Peyer's patch (tissue), 4 donors: Measurements from ENCODE around the gene RAB35. TPM values are rescaled to one million over a fixed set of nuclear protein-coding genes. Genes with fewer than 3 reads are reported as not detected.

ENCODE experiments used
- DNase-seq, 3 donors: peaks; one replicate each; pipeline ENCODE4 v3.0.0-alpha.2; 2017 to 2019
- H3K27ac ChIP-seq, 4 donors: fragments of 200-600 bp; sonication (generic); one replicate each; pipeline ENCODE4 v1.5.1; 2016 to 2019
- H3K27me3 ChIP-seq, 2 donors: fragments of 200-600 bp; sonication (generic); one replicate each; pipeline ENCODE4 v1.5.1; 2019
- H3K36me3 ChIP-seq, 3 donors: fragments of 200-600 bp; sonication (generic); one replicate each; pipeline ENCODE4 v1.5.1; 2016 to 2019
- H3K4me1 ChIP-seq, 4 donors: fragments of 200-600 bp; sonication (generic); one replicate each; pipeline ENCODE4 v1.5.1; 2016 to 2019
- H3K4me3 ChIP-seq, 4 donors: fragments of 200-600 bp; sonication (generic); 1 replicate in 3 of 4; 2 replicates in 1 of 4; pipeline ENCODE4 v1.5.1; 2016 to 2019; ENCODE audit warnings: mild to moderate bottlenecking in 1 of 4
- H3K9me3 ChIP-seq, 4 donors: fragments of 200-600 bp; sonication (generic); one replicate each; pipeline ENCODE4 v1.5.1; 2016 to 2019; ENCODE audit warnings: mild to moderate bottlenecking in 1 of 4
- POLR2A ChIP-seq, 2 donors: fragments of 450-650 bp; IDR thresholded peaks; one replicate each; pipeline ENCODE4 v1.5.1; 2017; ENCODE audit warnings: antibody characterized with exemption in 2 of 2, mild to moderate bottlenecking in 2 of 2, moderate library complexity in 2 of 2
- total RNA-seq, 4 donors: library from RNA; depleted of rRNA; stranded (reverse); fragments of >200 nt; gene quantifications; one replicate each; pipeline ENCODE4 v1.1.0, GENCODE V29; 2016
- TF ChIP-seq, protein P1 (sequence below), 6 experiments: fragments of 450-650 bp in 4 of 6; fragments of 200-600 bp in 2 of 6; sonication (generic) in 1 of 6; IDR thresholded peaks; one replicate each; pipeline ENCODE4 v1.5.1; 2017 to 2019; ENCODE audit warnings: antibody characterized with exemption in 6 of 6, mild to moderate bottlenecking in 3 of 6, moderate library complexity in 1 of 6

RAB35 gene
- total RNA-seq, 4 donors from 2014 or later = 16.6 to 22.5 (median 19.1) TPM

DNA sequence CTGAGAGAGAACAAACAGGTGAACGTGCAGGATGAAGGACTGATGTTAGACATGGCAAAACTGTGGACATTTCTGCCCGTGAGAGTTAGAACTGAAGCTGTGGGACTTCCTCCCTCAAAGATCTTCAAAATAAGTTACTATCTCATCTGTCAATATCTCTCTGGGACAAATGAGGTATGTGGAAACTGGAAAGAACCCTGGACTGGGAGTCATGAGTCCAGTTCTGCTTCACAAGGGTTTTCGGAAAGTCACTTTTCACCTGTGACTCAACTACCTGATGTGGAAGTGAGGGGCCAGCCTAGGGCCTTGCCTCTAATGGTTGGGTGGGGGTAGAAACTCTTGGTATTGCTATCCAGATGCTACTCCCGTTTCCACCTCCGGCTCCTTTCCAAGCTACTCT lies 47.3 kb downstream of the RAB35 start:
- Histone ChIP-seq H3K27ac (no peak overlapping the region), H3K4me3 (no peak overlapping the region), H3K36me3 (no peaks in the 10 kb centered on the region), H3K27me3 (no peaks in the 10 kb centered on the region), H3K9me3 (no peaks in the 10 kb centered on the region), H3K4me1 (no peaks in the 10 kb centered on the region)
- no peak for DNase-seq
- TF ChIP-seq POLR2A (IDR thresholded peaks at IDR 0.05) = no peak
- TF ChIP-seq, protein P1, sequence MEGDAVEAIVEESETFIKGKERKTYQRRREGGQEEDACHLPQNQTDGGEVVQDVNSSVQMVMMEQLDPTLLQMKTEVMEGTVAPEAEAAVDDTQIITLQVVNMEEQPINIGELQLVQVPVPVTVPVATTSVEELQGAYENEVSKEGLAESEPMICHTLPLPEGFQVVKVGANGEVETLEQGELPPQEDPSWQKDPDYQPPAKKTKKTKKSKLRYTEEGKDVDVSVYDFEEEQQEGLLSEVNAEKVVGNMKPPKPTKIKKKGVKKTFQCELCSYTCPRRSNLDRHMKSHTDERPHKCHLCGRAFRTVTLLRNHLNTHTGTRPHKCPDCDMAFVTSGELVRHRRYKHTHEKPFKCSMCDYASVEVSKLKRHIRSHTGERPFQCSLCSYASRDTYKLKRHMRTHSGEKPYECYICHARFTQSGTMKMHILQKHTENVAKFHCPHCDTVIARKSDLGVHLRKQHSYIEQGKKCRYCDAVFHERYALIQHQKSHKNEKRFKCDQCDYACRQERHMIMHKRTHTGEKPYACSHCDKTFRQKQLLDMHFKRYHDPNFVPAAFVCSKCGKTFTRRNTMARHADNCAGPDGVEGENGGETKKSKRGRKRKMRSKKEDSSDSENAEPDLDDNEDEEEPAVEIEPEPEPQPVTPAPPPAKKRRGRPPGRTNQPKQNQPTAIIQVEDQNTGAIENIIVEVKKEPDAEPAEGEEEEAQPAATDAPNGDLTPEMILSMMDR (IDR thresholded peaks at IDR 0.05) = no peak

DNA sequence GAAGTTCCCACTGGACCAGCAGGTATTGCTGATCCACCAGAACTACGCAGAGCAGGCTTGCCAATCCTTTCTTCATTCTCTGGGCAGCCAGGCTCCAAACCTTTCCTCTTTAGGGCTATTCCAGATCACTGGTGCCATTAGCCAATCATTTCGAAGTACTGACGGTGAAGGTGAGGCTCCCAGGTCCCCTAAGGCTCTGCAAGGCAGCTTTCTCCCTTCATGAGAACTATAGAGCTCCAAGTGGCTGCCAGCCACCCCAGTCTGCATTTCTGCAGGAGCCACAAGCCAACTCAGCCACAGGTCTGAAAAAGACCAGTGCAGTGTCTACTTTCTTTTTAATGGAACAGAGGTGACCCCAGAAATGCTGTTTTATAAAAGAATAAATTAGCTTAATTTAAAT lies 48.7 kb downstream of the RAB35 start:
- no peak overlapping the region for H3K4me3 ChIP-seq
- H3K27ac ChIP-seq = no peak overlapping the region
- H3K4me1 ChIP-seq = no peaks in the 10 kb centered on the region
- no peaks in the 10 kb centered on the region for H3K27me3 ChIP-seq
- no peaks in the 10 kb centered on the region for H3K36me3 ChIP-seq
- no peak for DNase-seq
- TF ChIP-seq, protein P1 (IDR thresholded peaks at IDR 0.05) = no peak
- no peak for TF ChIP-seq POLR2A (IDR thresholded peaks at IDR 0.05)
- no peaks in the 10 kb centered on the region for H3K9me3 ChIP-seq

DNA sequence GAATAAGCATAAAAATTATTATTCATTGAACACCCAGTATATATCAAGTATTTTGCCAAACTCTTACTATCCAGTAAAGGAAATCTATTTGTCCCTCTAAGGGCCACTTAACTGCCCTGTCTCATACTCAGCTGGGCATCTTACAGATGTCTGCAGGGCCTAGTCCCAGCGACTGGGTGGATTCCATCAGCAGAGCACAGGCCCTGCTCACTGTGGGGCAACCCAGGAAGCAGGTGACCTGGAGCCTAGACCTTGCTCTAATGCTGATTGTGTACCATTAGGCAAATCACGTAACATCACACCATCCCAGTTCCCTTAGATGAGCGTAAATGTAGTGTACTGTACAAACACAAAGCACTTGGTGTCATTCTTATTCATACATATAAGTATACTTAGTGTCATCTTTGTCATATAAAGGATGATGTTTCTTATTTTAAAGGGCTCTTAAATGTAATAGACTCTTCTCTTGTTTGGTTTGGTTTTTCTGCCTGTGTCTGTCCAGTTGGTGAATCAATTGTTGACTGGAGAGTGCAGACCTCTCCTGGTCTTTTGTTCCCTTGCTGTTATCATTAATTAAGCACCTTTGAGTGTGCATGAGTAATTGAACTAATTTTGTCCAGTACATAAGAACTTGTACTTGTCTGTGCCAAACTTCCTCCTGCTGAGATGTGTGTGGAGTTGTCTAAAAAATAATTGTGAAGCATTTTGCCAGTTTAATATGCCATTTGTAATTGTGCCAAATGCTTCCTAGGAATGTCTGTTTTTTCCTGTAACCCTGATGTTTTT lies 49.3 kb downstream of the RAB35 start:
- H3K36me3 ChIP-seq = no peaks in the 10 kb centered on the region
- no peak for DNase-seq
- TF ChIP-seq, protein P1 (IDR thresholded peaks at IDR 0.05) = no peak
- no peak for TF ChIP-seq POLR2A (IDR thresholded peaks at IDR 0.05)
- no peaks in the 10 kb centered on the region for H3K9me3 ChIP-seq
- no peaks in the 10 kb centered on the region for H3K4me1 ChIP-seq
- no peak overlapping the region for H3K27ac ChIP-seq
- no peak overlapping the region for H3K4me3 ChIP-seq
- H3K27me3 ChIP-seq = no peaks in the 10 kb centered on the region

DNA sequence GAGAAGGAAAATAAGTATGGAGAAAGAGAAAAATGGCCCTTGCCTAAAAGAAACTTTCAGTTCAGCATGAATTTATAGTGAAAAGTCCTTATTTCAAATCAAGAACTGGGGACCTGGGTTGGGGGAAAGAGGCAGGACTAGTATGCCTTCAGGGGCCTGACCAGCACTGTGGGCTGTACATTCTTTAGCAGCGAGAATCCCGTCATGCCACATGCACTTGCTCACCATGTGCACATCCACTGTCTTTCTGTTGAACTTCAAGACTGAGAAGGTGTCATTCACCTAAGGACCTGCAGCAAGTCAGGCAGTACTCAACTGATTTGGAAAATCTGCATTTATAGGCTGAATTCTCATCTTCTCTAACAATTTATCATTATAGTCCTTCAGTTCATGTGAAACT lies 50.2 kb downstream of the RAB35 start:
- Histone ChIP-seq H3K9me3 (no peaks in the 10 kb centered on the region), H3K27me3 (no peaks in the 10 kb centered on the region), H3K4me3 (no peak overlapping the region), H3K4me1 (no peaks in the 10 kb centered on the region), H3K36me3 (no peaks in the 10 kb centered on the region), H3K27ac (no peak overlapping the region)
- no peak for DNase-seq
- TF ChIP-seq, protein P1 (IDR thresholded peaks at IDR 0.05) = no peak
- no peak for TF ChIP-seq POLR2A (IDR thresholded peaks at IDR 0.05)

DNA sequence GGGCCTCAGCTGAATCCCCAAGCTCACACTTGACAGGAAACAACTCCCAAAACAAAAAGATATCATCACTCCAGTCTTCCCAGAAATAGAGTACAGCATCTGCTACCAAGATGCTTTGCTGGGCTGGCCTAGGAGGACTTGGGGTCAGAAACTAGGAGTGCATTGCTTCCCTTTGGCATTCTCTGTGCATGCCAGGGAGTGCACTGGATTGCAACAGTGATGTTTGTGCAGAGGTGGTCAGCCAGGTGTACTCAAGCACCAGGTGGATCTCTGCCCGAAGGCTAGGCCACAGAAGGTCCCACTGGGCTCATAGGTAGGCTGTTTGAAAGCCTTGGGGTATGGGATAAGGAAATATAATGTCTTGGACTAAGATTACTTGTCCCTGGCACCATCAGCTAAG lies 51.1 kb downstream of the RAB35 start:
- no peak for TF ChIP-seq POLR2A (IDR thresholded peaks at IDR 0.05)
- TF ChIP-seq, protein P1 (IDR thresholded peaks at IDR 0.05) = no peak
- Histone ChIP-seq H3K4me1 (no peaks in the 10 kb centered on the region), H3K27me3 (no peaks in the 10 kb centered on the region), H3K36me3 (no peaks in the 10 kb centered on the region), H3K9me3 (no peaks in the 10 kb centered on the region), H3K4me3 (no peak overlapping the region), H3K27ac (no peak overlapping the region)
- no peak for DNase-seq
